ENCODE measurements around the gene SCT.

DNA sequence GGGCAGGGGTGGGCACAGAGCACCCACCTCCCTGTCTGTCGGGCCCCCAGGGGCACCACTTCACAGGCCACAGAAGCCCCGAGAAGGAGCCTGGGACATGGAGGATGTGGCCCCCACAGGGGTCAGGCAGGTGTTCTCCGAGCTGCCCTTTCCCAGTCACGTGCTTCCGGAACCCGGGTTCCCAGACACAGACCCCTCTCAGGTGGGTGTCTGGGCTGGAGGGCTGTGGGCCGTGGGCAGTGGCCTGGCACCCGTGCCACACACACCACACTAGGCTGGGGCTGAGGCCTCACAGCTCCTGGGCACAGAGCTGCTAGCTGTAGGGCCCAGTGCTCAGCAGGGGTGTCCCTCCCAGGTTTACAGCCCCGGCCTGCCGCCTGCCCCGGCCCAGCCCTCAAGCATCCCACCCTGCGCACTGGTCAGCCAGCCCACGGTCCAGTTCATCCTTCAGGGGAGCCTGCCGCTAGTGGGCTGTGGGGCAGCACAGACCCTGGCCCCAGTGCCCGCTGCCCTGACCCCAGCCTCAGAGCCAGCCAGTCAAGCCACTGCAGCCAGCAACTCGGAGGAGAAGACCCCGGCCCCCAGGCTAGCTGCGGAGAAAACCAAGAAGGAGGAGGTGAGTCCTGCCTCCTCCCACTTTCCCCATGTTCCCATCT lies 16.7 kb downstream of the SCT start:
- TF ChIP-seq, protein P1, sequence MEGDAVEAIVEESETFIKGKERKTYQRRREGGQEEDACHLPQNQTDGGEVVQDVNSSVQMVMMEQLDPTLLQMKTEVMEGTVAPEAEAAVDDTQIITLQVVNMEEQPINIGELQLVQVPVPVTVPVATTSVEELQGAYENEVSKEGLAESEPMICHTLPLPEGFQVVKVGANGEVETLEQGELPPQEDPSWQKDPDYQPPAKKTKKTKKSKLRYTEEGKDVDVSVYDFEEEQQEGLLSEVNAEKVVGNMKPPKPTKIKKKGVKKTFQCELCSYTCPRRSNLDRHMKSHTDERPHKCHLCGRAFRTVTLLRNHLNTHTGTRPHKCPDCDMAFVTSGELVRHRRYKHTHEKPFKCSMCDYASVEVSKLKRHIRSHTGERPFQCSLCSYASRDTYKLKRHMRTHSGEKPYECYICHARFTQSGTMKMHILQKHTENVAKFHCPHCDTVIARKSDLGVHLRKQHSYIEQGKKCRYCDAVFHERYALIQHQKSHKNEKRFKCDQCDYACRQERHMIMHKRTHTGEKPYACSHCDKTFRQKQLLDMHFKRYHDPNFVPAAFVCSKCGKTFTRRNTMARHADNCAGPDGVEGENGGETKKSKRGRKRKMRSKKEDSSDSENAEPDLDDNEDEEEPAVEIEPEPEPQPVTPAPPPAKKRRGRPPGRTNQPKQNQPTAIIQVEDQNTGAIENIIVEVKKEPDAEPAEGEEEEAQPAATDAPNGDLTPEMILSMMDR (IDR thresholded peaks at IDR 0.05; ENCODE audit: low read depth, low read length): no peak
- no peak for TF ChIP-seq EZH2phosphoT487 (IDR thresholded peaks at IDR 0.05; ENCODE audit: low read depth)

All from OCI-LY3 (cell line).